GM20000 (cell line): ENCODE measurements around the gene RPUSD1.

Source experiments
- DNase-seq: peaks from one replicate; pipeline ENCODE4 v3.0.0; 2012; ENCODE audit warnings: low spot score
- CTCF ChIP-seq: IDR thresholded peaks from 2 replicates; pipeline ENCODE4 v1.5.1; 2012; ENCODE audit warnings: mild to moderate bottlenecking, control low read depth; ENCODE audit errors: extremely low read depth, missing control alignments

The RPUSD1 gene

GRCh38 chr16:791131-791530 is 3.0 kb upstream of the RPUSD1 start:
- TF ChIP-seq CTCF: no peak
- DNase-seq: no peak

- no peak for DNase-seq
- no peak for TF ChIP-seq CTCF
Measured at GRCh38 chr16:790086-790485, 1.9 kb upstream of the RPUSD1 start.

GRCh38 chr16:789191-789850 is 1.1 kb upstream of the RPUSD1 start:
- no peak for TF ChIP-seq CTCF
- no peak for DNase-seq

GRCh38 chr16:788399-789126 is 382 bp upstream of the RPUSD1 start, which contains the start of gene CHTF18:
Gene CHTF18, plus strand, starts transcription at chr16:788620. Its CDS starts 65 bp downstream, at chr16:788685.
- no peak for TF ChIP-seq CTCF
- peak; percentile 100 for DNase-seq

- no peak for DNase-seq
- no peak for TF ChIP-seq CTCF
Measured at GRCh38 chr16:787321-787966, 737 bp downstream of the RPUSD1 start.

GRCh38 chr16:785563-786535 is 2.3 kb downstream of the RPUSD1 start:
- TF ChIP-seq CTCF: peak; percentile 88
- DNase-seq: peak; percentile 88
